Measurements from ENCODE around the gene SYP.
A peak's percentile ranks its signal among the peaks of the same experiment; 100 is the strongest.
"Not testable (repeated sequence)": the region's sequence is repeated elsewhere in the genome, so short reads cannot be mapped to it uniquely, and the experiment has no call there.

The SYP gene

DNA sequence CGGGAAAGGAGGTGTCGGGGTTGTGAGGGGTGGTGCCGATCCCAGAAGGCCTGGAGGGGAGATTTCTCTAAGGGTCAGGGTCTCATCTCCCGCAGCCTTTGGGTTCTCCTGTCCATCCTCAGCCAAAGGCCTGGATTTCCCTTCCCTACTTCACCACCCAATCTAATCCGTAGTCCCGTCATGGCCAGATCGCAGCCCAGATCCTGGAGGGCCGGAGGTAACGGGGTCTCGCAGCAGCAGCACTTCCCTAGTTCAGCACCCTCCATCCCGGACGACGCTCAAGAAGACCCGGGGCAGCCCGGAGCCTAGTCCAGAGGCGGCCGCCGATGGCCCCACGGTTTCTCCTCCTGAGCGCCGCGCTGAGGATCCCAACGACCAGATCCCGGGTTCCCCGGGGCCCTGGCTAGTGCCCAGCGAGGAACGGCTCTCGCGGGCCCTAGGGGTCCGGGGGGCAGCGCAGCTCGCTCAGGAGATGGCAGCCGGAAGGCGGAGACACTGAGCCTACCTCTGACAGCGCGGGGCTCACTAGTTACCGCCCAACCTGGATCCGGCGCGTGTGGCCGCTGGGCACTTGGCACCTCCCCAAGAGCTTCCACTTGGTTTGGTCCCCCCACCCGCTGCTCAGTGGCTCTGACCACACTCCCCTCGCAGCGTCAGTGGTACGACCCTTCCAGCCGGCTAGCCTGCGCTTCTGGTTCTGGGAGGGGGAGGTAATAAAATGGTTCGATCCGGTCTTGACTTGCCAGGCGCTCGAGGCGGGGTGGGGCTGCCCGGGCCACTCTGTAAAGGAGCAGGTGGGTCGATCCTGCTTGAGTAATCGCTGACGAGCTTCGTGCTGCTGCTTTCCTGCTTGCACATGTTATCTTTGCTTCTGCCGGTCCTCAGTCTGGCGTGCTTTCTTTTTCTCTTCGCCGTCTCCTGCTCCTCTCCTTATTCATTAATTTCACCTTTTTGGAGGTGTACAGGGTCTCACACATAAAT lies 33.8 kb downstream of the SYP start:
- DNase-seq, result peak; percentile 93

GRCh38 chrX:49164589-49165360 lies 35.2 kb downstream of the SYP start:
- no peak for DNase-seq

DNA sequence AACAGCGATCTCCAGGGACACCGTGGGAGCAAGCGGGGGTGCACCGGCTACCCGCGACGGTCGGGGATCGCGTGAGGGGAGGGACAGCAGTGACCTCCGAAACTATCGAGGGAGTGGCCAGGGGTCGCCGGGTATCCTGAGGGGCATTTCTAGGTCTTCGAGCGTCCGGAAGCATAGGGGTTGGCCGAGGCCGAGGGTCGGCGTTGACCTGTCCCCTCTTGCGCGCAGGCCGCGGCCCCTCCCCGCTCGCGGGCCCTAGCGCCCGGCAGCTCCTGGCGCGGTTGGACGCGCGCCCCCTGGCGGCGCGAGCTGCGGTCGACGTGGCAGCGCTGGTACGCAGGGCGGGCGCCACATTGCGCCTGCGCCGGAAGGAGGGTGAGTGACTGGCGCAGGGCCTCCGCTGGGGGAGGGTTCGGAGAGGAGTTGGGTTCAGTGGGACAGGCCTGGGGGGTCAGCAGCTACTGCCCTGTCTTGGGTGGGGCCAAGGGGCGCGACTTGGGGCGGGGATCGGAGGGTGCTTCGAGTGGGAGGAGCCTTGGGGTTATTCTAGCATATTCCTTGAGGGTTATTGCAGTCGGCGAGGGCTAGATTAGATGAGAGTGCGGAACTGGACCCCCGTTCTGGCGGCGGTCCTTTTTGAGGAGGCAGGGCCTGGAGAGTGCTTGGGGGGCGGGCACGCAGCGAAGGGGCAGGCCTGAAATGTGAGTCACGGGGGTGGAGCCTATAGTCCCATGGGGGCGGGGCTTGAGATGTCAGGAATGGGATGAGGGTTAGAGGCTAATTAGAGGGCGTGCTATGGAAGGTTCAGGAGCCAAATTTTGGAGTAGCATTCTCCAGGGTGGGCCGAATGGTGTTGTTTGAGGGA lies 36.2 kb downstream of the SYP start:
- DNase-seq, result no peak

GRCh38 chrX:49162620-49163019 lies 37.4 kb downstream of the SYP start, which contains the start of gene MAGIX:
MAGIX (plus strand) TSS chrX:49162758; CDS start chrX:49162890, 132 bp downstream.
- no peak for DNase-seq

DNA sequence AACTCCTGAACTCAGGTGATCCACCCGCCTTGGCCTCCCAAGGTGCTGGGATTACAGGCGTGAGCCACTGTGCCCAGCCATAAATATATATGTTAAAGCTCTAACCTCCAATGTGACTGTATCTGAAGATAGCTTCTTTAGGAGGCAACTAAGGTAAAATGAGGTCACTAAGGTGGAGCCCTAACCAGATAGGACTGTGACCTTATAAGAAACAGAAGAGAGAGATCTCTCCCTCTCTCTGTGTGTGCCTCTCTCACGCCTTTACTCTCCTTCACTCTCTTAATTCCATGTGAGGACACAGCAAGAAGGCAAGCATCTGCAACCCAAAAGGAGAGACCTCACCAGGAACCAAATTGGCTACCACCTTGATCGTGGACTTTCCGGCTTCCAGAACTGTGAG lies 38.4 kb downstream of the SYP start:
- DNase-seq, result no peak

DNA sequence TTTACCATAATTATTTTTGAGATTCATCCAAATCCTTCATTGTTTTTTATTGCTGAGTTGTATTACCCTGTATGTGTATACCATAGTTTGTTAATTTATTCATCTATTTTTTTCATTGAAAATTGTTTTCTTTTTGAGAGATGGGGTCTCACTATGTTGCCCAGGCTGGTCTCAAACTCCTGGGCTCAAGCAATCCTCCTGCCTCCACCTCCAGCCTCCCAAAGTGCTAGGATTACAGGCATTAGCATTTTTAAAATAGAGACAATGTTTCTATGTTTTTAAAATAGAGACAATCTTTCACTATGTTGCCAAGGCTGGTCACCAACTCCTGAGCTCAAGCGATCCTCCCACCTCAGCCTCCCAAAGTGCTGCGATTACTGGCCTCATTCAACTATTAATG lies 39.1 kb downstream of the SYP start:
- no peak for DNase-seq

GRCh38 chrX:49157194-49157593 lies 42.8 kb downstream of the SYP start:
- DNase-seq, result no peak

GRCh38 chrX:49155900-49156837 lies 43.8 kb downstream of the SYP start:
- peak; percentile 75 for DNase-seq

DNA sequence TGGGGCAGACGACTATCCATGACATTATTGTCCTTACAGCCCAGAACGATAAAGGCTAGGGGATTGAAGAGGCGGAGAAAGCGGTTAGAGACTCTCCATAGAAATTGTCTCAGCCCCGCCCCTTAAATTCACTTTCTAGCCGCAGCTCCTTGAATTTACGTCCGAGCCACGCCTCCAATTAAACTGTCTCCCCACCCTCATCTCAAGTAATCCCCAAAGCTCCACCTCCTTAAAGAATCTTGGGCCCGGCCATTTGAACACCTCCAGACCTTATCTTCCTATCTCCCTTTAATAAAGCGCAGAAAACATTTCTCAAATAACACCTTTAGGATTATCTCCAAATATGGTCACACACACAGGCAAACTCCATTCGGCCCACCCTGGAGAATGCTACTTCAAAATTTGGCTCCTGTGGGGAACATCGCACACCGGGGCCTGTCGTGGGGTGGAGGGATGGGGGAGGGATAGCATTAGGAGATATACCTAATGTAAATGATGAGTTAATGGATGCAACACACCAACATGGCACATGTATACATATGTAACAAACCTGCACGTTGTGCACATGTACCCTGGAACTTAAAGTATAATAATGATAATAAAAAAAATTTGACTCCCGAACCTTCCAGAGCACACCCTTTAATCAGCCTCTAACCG lies 44.6 kb downstream of the SYP start:
- DNase-seq, result peak; percentile 37

- DNase-seq, result no peak
Measured at GRCh38 chrX:49153467-49153866, 46.5 kb downstream of the SYP start.

- DNase-seq, result not testable (repeated sequence)
Measured at GRCh38 chrX:49149291-49149690, 50.7 kb downstream of the SYP start.

DNA sequence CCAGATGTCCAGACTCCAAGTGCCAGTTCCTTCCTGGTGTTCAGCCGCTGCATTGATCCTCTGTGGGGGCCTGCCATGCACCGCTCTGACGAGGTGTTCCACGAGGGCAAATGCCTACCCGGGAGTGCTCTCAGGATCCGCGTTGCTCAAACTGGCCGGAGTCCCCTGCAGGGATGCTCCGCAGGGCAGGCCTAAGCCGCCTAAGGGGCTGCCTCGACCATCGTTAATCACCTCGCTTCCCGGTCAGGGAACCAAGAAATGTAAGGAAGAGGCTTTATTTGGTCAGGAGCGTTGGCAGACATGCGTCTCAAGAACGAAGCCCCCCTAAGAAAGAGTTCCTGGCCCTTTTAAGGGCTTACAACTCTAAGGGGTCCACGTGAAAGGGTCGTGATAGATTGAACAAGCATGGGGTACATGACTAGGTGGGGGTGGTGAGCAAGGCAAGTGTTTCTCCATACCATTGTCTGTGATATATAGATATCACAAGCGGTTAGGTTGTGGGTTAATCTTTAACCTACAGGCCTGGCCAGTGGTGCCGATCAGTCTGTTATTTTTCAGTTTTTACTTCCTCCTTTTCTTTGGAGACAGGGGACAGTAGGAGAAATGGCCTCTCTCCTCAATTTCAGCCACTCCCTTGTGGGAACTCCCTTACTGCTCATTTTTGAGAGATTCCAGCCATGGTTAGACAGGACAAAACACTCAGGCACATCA lies 51.4 kb downstream of the SYP start:
- not testable (repeated sequence) for DNase-seq

DNA sequence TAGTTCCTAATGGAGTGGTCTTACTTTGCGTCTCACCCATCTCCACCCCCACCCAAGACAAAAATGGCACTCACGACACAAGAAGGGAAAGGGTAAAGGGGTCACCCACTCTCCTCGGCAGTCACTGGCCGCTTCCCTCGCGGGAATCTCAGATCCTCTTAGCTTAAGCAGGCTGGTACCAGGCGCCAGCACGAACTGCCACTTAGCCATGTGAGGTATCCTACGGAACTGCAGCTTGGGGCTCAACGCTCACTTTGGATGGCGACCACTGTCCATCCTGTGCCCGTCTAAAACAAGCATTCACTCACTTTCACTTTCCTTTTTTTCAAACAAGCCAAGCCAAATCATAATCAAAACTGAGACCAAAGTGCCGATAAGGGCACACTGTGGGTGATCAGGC lies 52.1 kb downstream of the SYP start:
- no peak for DNase-seq

- DNase-seq, result no peak
Measured at GRCh38 chrX:49147282-49147681, 52.7 kb downstream of the SYP start.

GRCh38 chrX:49143154-49143553 lies 56.8 kb downstream of the SYP start:
- not testable (repeated sequence) for DNase-seq

DNA sequence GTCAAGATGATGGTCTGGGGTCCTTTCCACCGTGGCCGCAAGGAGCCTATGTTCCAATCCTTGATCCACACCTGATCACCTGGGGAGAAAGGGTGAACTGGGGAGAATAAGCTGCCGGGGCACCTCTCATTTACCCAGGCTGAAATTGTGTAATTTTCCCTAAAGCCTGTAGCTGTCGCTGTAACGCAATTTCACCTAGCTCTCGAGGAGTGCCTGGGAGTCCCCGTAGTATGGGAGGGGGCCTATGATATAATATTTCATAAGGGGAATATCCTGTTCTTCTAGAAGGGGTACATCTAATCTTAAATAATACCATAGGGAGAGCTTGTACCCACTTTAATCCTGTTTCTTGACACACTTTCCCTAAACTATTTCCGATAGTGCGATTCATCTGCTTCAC lies 57.7 kb downstream of the SYP start:
- not testable (repeated sequence) for DNase-seq

DNA sequence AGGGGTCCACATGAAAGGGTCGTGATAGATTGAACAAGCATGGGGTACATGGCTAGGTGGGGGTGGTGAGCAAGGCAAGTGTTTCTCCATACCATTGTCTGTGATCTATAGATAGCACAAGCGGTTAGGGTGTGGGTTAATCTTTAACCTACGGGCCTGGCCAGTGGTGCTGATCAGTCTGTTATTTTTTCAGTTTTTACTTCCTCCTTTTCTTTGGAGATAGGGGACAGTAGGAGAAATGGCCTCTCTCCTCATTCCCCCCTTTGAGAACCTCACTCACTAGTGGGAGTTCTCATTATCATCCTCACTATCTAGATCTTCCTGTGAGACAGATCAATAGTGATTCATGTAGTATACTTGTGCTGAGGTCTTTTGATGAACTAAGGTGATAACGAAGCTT lies 60.3 kb downstream of the SYP start:
- DNase-seq, result no peak

Data from NCI-H510A (cell line).